Uterus (tissue), 2 donors: ENCODE data around the gene ADD3.

Source experiments
- CTCF ChIP-seq, 4 experiments: fragments of 200-600 bp in 2 of 4; fragments of 450-650 bp in 2 of 4; sonication (generic) in 2 of 4; IDR thresholded peaks; one replicate each; pipeline ENCODE4 v1.5.1; 2016 to 2019; ENCODE audit warnings: antibody characterized with exemption in 4 of 4, mild to moderate bottlenecking in 2 of 4, moderate library complexity in 1 of 4
- POLR2A ChIP-seq, 2 donors: fragments of 450-650 bp; IDR thresholded peaks; one replicate each; pipeline ENCODE4 v1.6.1; 2016; ENCODE audit warnings: antibody characterized with exemption in 2 of 2, mild to moderate bottlenecking in 1 of 2, moderate library complexity in 1 of 2

- no peak for TF ChIP-seq CTCF (IDR thresholded peaks at IDR 0.05)
- no peak for TF ChIP-seq POLR2A (IDR thresholded peaks at IDR 0.05)
Measured at GRCh38 chr10:110153396-110153795, 145.6 kb downstream of the ADD3 start.
